Tibial nerve (tissue), 3 donors: ENCODE data around the gene ALG11.
"Not testable (repeated sequence)": the region's sequence is repeated elsewhere in the genome, so short reads cannot be mapped to it uniquely, and the experiment has no call there.

ENCODE experiments used
- POLR2A ChIP-seq, 2 donors: fragments of 450-650 bp; IDR thresholded peaks; one replicate each; pipeline ENCODE4 v1.6.1; 2017; ENCODE audit warnings: antibody characterized with exemption in 2 of 2, mild to moderate bottlenecking in 2 of 2, moderate library complexity in 2 of 2
- TF ChIP-seq, protein P1 (sequence below), 5 experiments: fragments of 200-600 bp in 3 of 5; fragments of 450-650 bp in 2 of 5; sonication (generic) in 3 of 5; IDR thresholded peaks; one replicate each; pipeline ENCODE4 v1.5.1; 2016 to 2019; ENCODE audit warnings: antibody characterized with exemption in 5 of 5, mild to moderate bottlenecking in 3 of 5, moderate library complexity in 2 of 5

DNA sequence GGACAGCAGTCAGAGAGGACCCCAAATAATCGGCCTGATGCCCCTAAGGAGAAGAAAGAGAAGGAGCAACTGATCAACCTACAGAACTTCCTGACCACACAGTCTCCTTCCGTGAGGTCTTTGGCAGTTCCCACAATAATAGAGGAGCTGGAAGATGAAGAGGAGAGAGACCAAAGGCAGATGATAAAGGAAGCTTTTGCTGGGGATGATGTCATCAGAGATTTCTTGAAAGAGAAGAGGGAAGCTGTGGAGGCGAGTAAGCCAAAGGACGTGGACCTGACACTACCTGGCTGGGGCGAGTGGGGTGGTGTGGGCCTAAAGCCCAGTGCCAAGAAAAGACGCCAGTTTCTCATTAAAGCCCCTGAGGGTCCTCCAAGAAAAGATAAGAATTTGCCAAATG lies 18.2 kb downstream of the ALG11 start:
- TF ChIP-seq, protein P1, sequence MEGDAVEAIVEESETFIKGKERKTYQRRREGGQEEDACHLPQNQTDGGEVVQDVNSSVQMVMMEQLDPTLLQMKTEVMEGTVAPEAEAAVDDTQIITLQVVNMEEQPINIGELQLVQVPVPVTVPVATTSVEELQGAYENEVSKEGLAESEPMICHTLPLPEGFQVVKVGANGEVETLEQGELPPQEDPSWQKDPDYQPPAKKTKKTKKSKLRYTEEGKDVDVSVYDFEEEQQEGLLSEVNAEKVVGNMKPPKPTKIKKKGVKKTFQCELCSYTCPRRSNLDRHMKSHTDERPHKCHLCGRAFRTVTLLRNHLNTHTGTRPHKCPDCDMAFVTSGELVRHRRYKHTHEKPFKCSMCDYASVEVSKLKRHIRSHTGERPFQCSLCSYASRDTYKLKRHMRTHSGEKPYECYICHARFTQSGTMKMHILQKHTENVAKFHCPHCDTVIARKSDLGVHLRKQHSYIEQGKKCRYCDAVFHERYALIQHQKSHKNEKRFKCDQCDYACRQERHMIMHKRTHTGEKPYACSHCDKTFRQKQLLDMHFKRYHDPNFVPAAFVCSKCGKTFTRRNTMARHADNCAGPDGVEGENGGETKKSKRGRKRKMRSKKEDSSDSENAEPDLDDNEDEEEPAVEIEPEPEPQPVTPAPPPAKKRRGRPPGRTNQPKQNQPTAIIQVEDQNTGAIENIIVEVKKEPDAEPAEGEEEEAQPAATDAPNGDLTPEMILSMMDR (IDR thresholded peaks at IDR 0.05) = not testable (repeated sequence)
- not testable (repeated sequence) for TF ChIP-seq POLR2A (IDR thresholded peaks at IDR 0.05)
